Effector memory CD8-positive, alpha-beta T cell (primary cell): ENCODE data around the gene MTRFR.

Experiments used
- ATAC-seq: fragments of 150-1000 bp; cut with Tn5 transposase; replicated peaks from 2 replicates; pipeline ENCODE4 v1.10.0; 2021; ENCODE audit warnings: mild to moderate bottlenecking, moderate library complexity
- DNase-seq, 3 experiments: peaks; one replicate each; pipeline ENCODE4 v3.0.0; 2021
- H3K27ac Mint-ChIP-seq, 2 donors: one replicate each; pipeline ENCODE4 v1.8.0; 2022; ENCODE audit warnings: mild to moderate bottlenecking in 2 of 2, mixed read lengths in 2 of 2, moderate library complexity in 2 of 2
- H3K27me3 Mint-ChIP-seq, 2 donors: one replicate each; pipeline ENCODE4 v1.8.0; 2022; ENCODE audit warnings: mixed read lengths in 2 of 2
- H3K36me3 Mint-ChIP-seq: one replicate; pipeline ENCODE4 v1.8.0; 2022; ENCODE audit warnings: mild to moderate bottlenecking, moderate library complexity, mixed read lengths; ENCODE audit not compliant: insufficient read depth
- H3K4me1 Mint-ChIP-seq, 2 donors: one replicate each; pipeline ENCODE4 v1.8.0; 2022; ENCODE audit warnings: low read depth in 2 of 2, mixed read lengths in 2 of 2
- H3K4me3 Mint-ChIP-seq, 2 donors: one replicate each; pipeline ENCODE4 v1.8.0; 2022; ENCODE audit warnings: mild to moderate bottlenecking in 2 of 2, mixed read lengths in 2 of 2, moderate library complexity in 2 of 2
- H3K9me3 Mint-ChIP-seq, 2 donors: one replicate each; pipeline ENCODE4 v1.8.0; 2022; ENCODE audit warnings: mixed read lengths in 2 of 2

The MTRFR gene

DNA sequence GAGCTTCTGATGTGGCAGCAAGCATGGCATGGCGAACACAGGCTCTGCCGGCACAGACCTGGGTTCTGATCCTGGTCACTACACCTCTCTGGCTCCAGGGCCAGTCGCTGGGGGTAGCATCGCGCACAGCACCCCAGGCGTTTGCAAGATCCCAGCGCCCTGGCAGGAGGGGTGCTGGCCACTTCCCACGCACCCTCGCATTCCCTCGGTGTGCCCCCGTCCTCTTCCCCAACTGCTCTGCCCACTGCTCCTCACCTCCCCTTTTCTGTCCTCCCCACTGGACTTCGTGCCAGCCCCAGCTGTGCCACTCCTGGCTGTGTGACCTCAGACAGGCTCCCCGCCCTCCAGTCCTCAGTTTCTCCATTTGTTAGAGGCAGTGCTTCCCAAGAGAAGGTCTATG lies 35.6 kb downstream of the MTRFR start:
- DNase-seq (no peak), ATAC-seq (no peak)
- no peaks in the 10 kb centered on the region for H3K27me3 Mint-ChIP-seq
- peaks cover 4 to 16% of the 10 kb centered on the region in 2 donors for H3K4me1 Mint-ChIP-seq
- H3K4me3 Mint-ChIP-seq: peak overlapping the region; percentile 18 to 75
- H3K9me3 Mint-ChIP-seq: no peaks in the 10 kb centered on the region
- peak overlapping the region in 1 of 2 donors; percentile 70 for H3K27ac Mint-ChIP-seq
- H3K36me3 Mint-ChIP-seq: peaks cover 11% of the 10 kb centered on the region

DNA sequence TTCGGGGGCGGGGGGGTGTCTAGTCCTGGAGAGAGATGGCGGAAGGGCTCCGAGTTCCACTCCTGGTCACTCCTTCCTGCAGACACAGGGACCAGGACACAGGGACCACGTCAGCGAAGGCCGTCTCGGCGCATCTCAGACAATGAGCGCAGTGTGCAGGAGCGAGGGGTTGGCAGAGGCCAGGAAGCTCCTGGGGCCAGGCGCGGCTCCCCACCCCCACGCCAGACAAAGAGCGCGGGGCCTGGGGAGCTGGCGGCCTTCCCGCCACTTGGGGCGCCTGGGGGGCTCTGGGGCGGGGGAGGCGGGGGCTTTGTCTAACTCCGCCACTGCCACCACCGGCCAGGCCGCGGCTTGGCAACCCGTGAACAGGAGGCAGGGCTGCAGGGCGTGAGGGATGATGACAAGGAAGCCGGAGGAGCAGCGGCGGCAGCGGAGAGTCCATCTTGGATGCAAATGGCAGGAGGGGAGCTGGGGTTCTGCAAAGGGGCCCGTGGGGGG lies 36.2 kb downstream of the MTRFR start:
- Mint-ChIP-seq H3K27me3 (no peaks in the 10 kb centered on the region), H3K9me3 (no peaks in the 10 kb centered on the region), H3K36me3 (peaks cover 11% of the 10 kb centered on the region), H3K27ac (peak overlapping the region; percentile 41 to 70), H3K4me1 (peaks cover 4 to 16% of the 10 kb centered on the region in 2 donors), H3K4me3 (peak overlapping the region; percentile 75 to 77)
- DNase-seq: no peak
- ATAC-seq: no peak

DNA sequence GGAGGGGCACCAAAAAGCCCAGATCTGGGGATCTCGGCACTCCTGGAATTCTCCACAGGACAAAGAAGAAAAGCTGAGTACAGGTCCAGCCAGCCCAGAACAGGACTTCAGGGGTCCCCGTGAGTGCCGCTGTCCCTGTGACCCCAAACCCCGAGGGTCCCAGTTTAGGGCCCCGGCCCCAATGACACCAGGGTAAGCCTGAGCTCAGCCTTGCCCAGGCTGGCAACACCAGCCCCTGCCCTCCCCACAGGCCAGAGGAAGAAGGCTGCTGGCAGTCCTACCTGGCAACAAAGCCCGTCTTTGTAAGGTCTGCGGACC lies 36.6 kb downstream of the MTRFR start:
- Mint-ChIP-seq H3K9me3 (no peaks in the 10 kb centered on the region), H3K27ac (peak overlapping the region; percentile 41 to 70), H3K4me3 (peak overlapping the region; percentile 75 to 77), H3K4me1 (peaks cover 4 to 16% of the 10 kb centered on the region in 2 donors), H3K27me3 (no peaks in the 10 kb centered on the region), H3K36me3 (peaks cover 11% of the 10 kb centered on the region)
- DNase-seq (no peak), ATAC-seq (no peak)

DNA sequence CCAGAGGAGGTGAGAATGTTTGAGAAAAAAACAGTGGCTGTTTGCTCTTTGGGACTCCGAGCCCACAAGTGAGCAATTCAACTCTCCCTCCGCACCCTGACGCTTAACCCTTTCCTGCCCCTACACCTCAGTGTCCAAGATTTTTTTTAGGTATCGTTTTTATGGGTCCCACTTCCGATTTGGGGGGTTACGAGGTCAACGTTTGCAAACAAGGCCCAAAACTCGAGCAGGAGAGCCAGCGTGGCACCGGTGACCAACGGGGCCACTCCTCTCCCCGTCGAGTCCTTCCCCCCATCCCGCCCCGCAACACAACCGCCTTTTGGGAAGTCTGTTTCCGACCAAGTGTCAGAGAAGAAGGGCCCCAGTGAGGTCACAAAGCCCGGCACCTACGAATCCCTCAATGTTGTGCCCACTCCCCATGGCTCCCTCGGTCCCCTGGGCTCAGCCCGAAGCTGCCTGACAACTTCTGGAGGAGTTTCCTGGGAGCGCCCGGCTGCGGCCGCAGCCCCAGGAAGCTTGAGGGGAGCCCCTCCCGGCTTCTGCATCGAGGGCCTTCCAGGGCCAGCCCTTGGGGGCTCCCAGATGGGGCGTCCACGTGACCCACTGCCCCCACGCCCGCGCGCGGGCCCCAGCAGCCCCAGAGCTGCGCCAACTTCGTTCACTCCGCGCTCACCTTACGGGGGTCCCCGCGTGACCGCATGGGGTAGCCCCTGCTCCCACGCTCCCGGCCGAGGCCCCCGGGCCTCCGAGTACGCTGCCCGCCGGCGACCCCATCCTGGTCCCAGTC lies 37.2 kb downstream of the MTRFR start:
- no peaks in the 10 kb centered on the region for H3K27me3 Mint-ChIP-seq
- H3K4me1 Mint-ChIP-seq: peaks cover 4 to 16% of the 10 kb centered on the region in 2 donors
- H3K27ac Mint-ChIP-seq: peak overlapping the region; percentile 41 to 70
- ATAC-seq (peak; percentile 7), DNase-seq (no peak)
- H3K4me3 Mint-ChIP-seq: peak overlapping the region; percentile 75 to 77
- H3K9me3 Mint-ChIP-seq: no peaks in the 10 kb centered on the region
- H3K36me3 Mint-ChIP-seq: peaks cover 7% of the 10 kb centered on the region

DNA sequence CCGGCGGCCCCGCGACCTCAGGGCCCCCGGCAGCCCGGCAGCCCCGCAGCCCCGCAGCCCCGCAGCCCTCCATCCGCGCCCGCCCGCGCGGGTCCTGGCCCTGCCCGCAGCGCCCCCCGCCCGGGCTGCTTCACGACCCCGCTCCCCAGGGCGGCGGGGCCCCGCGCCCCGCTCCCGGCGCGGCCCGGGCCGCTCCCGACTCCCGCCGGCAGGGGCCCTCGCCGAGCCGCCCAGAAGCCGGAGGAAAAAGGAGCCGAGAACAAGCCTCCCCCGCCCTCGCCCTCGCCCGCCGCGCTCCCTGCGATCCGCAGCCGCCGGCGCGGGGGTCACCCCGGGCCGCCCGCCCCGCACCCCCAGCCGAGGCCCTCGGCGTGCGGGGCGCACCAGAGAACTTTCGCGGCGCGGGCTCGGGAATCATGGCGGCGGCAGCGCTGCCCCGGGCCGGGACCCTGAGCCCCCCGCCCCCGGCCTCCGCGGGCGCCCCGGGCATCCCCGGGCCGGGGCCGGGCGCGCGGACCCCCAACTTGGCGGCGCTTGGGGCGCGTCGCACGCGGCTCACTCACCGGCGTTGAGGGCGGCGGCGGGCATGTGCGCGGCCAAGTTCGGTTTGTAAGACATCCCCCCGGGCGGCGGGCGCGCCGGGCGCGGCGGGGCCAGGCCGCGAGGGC lies 37.9 kb downstream of the MTRFR start:
- no peaks in the 10 kb centered on the region for H3K27me3 Mint-ChIP-seq

DNA sequence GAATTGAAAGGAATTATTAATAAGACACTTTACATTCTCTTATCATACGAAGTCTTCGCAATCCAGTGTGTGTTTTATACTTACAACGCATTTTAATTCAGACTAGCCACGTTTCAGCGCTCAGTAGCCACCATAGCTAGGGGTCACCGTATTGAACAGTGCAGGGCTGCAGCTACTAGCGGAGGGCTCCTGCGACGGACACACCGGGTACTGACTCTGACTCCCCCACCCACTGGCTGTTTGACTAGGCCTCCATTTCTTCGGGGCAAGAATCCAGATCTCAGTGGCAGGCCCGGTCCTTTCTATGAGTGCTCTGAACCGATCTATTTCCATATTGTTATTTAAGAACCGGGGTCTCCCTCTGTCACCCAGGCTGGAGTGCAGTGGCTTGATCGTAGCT lies 39.9 kb downstream of the MTRFR start:
- peak overlapping the region in 1 of 2 donors; percentile 25 for H3K27ac Mint-ChIP-seq

More for the DNA sequence above, 37.9 kb downstream of the MTRFR start:
- no peak overlapping the region for H3K4me3 Mint-ChIP-seq
- no peaks in the 10 kb centered on the region for H3K9me3 Mint-ChIP-seq
- DNase-seq (peak; percentile 68 to 69 (median 68)), ATAC-seq (peak; percentile 84)
- no peak overlapping the region for H3K27ac Mint-ChIP-seq
- peaks cover 4 to 16% of the 10 kb centered on the region in 2 donors for H3K4me1 Mint-ChIP-seq
- H3K36me3 Mint-ChIP-seq: peaks cover 7% of the 10 kb centered on the region

DNA sequence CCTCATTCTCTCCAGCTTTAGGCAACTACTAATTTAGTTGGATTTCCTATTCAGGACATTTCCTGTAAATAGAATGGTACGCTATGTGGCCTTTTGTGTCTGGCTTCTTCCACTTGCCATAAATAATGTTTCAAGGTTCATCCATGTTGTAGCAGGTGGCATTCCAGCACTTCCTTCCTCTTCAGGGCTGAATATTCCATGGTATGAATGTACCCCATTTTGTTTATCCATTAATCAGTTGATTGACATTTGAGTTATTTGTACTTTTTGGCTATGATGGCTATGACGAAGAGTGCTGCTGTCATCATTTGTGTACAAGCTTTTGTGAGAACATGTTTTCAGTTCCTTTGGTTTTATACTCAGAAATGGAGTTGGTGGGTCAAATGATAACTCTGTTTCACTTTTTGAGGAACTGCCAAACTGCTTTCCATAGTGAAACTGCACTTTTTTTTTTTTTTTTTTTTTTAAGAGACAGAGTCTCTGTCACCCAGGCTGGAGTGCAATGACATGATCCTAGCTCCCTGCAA lies 44.9 kb downstream of the MTRFR start:
- Mint-ChIP-seq H3K9me3 (no peaks in the 10 kb centered on the region), H3K4me1 (peaks cover 0 to 2% of the 10 kb centered on the region in 2 donors), H3K27ac (no peak overlapping the region), H3K36me3 (no peaks in the 10 kb centered on the region), H3K27me3 (no peaks in the 10 kb centered on the region), H3K4me3 (no peak overlapping the region)
- no peak for DNase-seq
- ATAC-seq: no peak

More for the DNA sequence above, 39.9 kb downstream of the MTRFR start:
- Mint-ChIP-seq H3K4me1 (peaks cover 4 to 9% of the 10 kb centered on the region in 2 donors), H3K9me3 (no peaks in the 10 kb centered on the region), H3K4me3 (peak overlapping the region; percentile 52 to 58), H3K36me3 (peaks cover 7% of the 10 kb centered on the region), H3K27me3 (no peaks in the 10 kb centered on the region)
- DNase-seq: no peak
- no peak for ATAC-seq

DNA sequence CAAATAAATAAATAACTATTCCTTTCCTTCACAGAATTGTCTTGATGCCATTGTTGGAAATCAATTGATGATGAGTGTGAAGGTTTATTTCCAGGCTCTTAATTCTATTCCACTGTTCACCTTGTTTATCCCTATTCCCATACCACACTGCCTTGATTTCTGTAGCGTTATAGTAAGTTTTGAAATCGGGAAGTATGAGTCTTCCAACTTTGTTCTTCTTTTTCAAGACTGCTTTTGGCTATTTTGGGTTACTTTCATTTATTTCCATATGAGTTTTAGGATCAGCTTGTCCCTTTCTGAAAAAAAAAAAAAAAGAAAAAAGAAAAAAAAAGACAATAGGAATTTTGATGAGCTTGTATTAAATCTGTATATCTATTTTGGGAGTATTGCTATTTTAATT lies 47.7 kb downstream of the MTRFR start:
- no peak for DNase-seq
- Mint-ChIP-seq H3K36me3 (no peaks in the 10 kb centered on the region), H3K4me1 (peaks cover 0 to 2% of the 10 kb centered on the region in 2 donors), H3K27ac (no peak overlapping the region), H3K9me3 (no peaks in the 10 kb centered on the region), H3K4me3 (no peak overlapping the region), H3K27me3 (no peaks in the 10 kb centered on the region)
- no peak for ATAC-seq

DNA sequence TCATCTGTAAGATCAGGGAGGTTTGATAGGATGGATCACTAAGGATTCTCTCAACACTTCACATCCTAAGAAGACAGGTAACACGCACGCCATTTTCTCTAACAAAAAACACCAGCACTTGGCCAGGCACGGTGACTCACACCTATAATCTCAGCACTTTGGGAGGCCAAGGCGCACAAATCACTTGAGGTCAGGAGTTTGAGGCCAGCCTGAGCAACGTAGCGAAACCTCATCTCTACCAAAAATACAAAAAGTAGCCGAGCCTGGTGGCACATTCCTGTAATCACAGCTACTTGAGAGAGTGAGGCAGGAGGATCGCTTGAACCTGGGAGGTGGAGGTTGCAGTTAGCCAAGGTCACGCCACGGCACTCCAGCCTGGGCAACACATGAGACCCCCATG lies 48.9 kb downstream of the MTRFR start:
- Mint-ChIP-seq H3K36me3 (no peaks in the 10 kb centered on the region), H3K27me3 (no peaks in the 10 kb centered on the region), H3K4me1 (peaks cover 0 to 2% of the 10 kb centered on the region in 2 donors), H3K27ac (no peak overlapping the region), H3K9me3 (no peaks in the 10 kb centered on the region), H3K4me3 (no peak overlapping the region)
- no peak for DNase-seq
- no peak for ATAC-seq

DNA sequence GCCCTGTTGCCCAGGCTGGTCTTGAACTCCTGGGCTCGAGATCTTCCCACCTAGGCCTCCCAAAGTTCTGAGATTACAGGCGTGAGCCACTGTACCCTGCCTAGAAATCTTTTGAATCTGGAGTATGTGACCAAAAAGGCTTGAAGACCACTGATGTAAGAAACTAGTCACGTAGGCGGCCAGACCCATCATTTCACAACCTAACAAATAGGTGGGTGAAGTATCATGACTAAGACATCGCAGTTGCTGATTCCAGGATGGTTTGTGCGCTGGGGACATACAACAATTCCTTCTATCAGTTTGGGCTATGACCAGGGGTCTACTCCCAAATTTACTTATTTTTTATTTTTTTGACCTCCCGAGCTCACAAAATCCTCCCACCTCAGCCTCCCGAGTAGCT lies 50.2 kb downstream of the MTRFR start:
- no peak for ATAC-seq
- no peaks in the 10 kb centered on the region for H3K9me3 Mint-ChIP-seq
- DNase-seq: no peak
- H3K27ac Mint-ChIP-seq: no peak overlapping the region
- no peak overlapping the region for H3K4me3 Mint-ChIP-seq
- peaks cover under 1% of the 10 kb centered on the region for H3K36me3 Mint-ChIP-seq
- H3K27me3 Mint-ChIP-seq: no peaks in the 10 kb centered on the region
- H3K4me1 Mint-ChIP-seq: no peaks in the 10 kb centered on the region

DNA sequence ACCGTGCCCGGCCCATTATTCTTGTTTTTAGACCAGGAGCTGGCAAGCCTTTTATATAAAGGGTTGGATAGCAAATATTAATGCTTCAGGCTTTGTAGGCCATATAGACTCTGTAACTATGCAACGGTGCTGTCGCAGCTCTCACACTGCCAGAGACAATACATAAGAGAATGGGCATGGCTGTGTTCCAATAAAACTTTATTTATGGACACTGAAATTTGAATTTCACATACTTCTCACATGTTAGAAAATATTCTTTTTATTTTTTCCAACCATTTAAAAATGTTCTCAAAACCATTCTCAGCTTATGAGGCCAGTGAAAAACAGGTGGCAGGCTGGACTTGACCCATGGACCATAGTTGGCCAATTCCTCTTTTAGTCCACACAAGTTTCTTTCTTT lies 51.4 kb downstream of the MTRFR start:
- no peak overlapping the region for H3K4me3 Mint-ChIP-seq
- H3K4me1 Mint-ChIP-seq: peaks cover 0 to 2% of the 10 kb centered on the region in 2 donors
- no peak for ATAC-seq
- H3K27ac Mint-ChIP-seq: peak overlapping the region in 1 of 2 donors; percentile 38
- no peaks in the 10 kb centered on the region for H3K9me3 Mint-ChIP-seq
- H3K27me3 Mint-ChIP-seq: no peaks in the 10 kb centered on the region
- H3K36me3 Mint-ChIP-seq: peaks cover 5% of the 10 kb centered on the region
- no peak for DNase-seq

DNA sequence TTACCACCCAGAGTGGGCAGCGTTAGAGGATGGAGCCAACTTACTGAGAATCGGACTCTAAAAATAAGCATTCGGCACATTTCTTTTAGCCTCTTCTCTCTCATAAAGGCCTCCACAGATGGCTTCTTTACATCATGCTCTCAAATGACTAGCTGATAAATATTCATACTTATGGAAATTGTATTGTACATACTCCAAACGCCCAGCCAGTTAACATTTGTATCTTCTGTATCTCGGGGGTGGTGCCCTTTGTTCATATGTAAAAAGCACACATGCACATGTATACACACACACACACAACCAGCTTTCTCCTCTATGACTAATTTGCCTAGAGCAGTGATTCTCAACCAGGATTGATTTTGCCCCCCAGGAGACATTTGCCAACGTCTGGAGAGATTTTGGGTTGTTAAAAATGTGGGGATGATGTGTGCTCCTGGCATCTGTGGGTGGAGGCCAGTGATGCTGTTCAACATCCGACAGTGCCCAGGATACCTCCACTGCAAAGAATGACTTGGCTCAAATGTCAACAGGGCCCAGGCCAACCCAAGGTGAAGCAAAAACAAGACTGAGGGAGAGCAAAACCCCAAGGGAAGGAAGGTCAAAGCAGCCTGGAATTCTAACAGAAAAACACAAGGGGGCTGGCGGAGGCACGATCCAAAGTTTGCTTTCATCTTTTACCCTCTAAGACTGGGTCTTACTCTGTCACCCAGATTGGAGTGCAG lies 53.6 kb downstream of the MTRFR start:
- Mint-ChIP-seq H3K27ac (no peak overlapping the region), H3K4me3 (no peak overlapping the region), H3K27me3 (no peaks in the 10 kb centered on the region), H3K9me3 (no peaks in the 10 kb centered on the region), H3K4me1 (peaks cover 0 to 2% of the 10 kb centered on the region in 2 donors), H3K36me3 (peaks cover 12% of the 10 kb centered on the region)
- no peak for ATAC-seq
- no peak for DNase-seq

DNA sequence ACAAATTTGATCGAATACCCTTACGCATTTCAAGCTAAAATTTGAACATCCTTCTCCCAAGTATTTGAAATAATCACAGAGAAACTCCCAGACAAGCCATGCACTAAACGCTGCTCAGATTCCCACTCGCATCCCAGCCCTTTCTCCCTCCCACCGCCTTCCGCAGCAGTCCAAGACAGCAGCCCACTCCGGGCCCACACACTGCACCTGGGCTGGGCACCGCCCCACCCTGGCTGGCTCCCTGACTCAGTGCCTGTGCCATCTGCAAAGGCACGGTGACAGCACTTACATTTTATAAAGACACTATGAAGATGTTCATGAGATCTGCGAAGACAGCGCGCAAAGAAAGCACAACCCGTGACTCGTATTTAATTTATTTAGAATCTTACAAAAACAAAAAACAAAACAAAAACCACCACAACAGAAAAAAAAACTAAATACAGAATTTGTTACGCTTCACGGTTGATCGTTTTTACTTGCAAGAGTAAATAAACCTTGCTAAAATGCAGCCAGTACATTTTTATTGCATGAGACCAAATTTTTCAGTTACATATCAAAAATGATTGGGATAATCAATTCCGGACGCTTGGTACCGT lies 55.6 kb downstream of the MTRFR start:
- H3K27ac Mint-ChIP-seq: no peak overlapping the region
- H3K4me3 Mint-ChIP-seq: no peak overlapping the region
- H3K9me3 Mint-ChIP-seq: no peaks in the 10 kb centered on the region
- H3K27me3 Mint-ChIP-seq: no peaks in the 10 kb centered on the region
- DNase-seq (no peak), ATAC-seq (no peak)
- H3K36me3 Mint-ChIP-seq: peaks cover 24% of the 10 kb centered on the region
- peaks cover 0 to 2% of the 10 kb centered on the region in 2 donors for H3K4me1 Mint-ChIP-seq
